ENCODE results near the gene EXOSC7.

EXOSC7 gene

DNA sequence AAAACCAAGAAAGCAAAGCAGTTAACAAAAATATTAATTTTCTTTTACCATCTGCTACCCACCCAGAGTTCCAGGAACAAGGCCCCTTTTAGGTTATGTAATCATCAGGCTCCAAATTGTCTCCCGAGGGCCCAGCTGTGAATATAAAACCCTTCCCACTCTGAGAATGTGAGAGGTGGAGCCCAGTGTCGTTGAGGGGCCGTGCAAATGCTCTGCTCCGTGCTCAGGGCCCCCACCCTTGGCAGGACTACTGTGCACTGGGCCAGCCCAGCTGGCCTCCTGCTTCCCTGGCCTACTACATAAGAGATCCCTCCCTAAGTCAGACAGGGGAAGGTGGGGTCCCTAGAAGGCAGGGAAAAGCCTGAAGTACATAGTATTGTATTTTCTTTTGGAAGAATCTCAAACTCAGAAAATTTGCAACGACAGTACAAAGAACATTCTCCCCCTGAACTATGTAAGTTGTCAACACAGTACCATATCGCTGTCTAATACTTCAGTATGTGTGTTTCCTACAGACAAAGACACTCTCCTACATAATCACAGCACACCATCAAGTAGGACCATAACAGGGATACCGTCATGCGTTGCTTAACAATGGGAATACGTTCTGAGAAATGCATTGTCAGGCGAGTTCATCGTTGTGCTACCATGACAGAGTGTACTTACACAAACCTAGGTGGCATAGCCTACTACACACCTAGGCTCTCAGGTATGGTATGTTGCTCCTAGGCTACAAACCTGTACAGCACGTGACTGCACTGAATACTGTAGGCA is 45.7 kb downstream of the EXOSC7 start:
- ChIA-PET CTCF (no interaction called here), POLR2A (ENCODE audit: low non-redundant PET) (no interaction called here)
- TF ChIP-seq, protein P1, sequence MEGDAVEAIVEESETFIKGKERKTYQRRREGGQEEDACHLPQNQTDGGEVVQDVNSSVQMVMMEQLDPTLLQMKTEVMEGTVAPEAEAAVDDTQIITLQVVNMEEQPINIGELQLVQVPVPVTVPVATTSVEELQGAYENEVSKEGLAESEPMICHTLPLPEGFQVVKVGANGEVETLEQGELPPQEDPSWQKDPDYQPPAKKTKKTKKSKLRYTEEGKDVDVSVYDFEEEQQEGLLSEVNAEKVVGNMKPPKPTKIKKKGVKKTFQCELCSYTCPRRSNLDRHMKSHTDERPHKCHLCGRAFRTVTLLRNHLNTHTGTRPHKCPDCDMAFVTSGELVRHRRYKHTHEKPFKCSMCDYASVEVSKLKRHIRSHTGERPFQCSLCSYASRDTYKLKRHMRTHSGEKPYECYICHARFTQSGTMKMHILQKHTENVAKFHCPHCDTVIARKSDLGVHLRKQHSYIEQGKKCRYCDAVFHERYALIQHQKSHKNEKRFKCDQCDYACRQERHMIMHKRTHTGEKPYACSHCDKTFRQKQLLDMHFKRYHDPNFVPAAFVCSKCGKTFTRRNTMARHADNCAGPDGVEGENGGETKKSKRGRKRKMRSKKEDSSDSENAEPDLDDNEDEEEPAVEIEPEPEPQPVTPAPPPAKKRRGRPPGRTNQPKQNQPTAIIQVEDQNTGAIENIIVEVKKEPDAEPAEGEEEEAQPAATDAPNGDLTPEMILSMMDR (conservative IDR thresholded peaks at IDR 0.05; ENCODE audit: low read depth), result no peak
- H3K27ac ChIP-seq, result no peak overlapping the region
- no peak for DNase-seq (ENCODE audit: low spot score)

DNA sequence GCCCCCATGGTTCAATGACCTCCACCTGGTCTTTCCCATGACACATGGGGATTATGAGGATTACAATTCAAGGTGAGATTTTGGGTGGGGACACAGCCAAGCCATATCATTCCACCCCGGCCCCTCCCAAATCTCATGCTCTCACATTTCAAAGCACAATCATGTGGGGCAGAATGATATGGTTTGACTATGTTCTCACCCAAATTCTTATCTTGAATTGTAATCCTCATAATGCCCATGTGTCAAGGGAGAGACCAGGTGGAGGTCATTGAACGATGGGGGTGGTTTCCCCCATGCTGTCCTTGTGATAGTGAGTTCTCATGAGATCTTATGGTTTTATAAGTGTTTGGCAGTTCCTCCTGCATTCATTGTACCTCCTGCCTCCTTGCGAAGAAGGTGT is 47.6 kb downstream of the EXOSC7 start:
- TF ChIP-seq, protein P1 (conservative IDR thresholded peaks at IDR 0.05; ENCODE audit: low read depth), result no peak

DNA sequence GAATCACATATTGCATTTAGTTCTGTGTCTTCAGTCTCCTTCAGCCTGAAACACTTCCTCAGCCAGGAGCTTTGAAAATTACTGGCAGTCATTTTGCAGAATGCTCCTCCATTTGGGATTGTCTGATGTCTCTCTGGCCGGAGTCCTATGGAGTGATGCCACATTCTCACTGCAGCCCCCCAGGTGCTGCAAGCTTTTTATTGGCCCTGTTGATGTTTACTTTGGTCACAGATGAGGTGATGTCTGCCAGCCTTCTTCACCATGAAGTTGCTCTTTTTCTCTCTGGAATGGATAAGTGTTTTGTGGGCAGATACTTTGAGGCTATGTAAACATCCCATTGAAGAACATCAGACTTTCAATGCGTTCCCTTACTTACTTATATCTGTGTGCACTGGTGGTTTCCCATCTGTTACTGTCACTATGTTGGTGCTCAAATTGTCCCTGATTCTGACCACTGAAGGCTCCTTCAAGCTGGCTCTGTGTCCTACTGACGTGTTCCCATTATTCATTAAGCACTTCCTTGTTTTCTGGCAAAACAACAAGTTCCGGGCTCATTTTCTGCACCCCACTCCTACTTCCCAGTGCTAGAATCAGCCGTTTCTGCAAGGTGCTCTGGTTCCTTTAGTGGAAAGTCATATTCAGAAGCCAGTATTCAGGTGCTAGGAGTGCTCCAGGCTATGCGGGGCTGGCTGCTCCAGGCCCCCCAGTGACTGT is 48.7 kb downstream of the EXOSC7 start:
- TF ChIP-seq, protein P1 (conservative IDR thresholded peaks at IDR 0.05; ENCODE audit: low read depth), result no peak
- POLR2A ChIA-PET (ENCODE audit: low non-redundant PET), result no interaction called here
- no peak overlapping the region for H3K27ac ChIP-seq
- CTCF ChIA-PET, result no interaction called here
- no peak for DNase-seq (ENCODE audit: low spot score)

More for the DNA sequence above, 47.6 kb downstream of the EXOSC7 start:
- H3K27ac ChIP-seq, result no peak overlapping the region
- no peak for DNase-seq (ENCODE audit: low spot score)
- ChIA-PET POLR2A (ENCODE audit: low non-redundant PET) (no interaction called here), CTCF (no interaction called here)

DNA sequence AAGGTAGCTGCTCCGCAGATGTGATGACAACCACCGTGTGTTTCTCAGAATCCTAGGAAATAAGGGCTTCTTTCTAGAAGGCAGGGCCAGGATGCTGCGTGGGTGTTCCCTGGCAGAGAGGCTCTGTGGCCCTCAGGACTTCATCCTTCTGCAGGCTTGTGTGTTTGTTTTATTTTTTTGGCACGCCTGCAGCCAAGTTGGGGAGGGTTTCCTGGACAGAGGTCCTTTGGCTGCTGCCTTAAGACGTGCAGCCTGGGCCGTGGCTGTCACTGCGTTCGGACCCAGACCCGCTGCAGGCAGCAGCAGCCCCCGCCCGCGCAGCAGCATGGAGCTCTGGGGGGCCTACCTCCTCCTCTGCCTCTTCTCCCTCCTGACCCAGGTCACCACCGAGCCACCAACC is 50.0 kb downstream of the EXOSC7 start, which contains the start of gene CLEC3B:
TSS of gene CLEC3B (plus strand) at position 266 of the 400 bp plus-strand sequence. CDS start at position 326, 60 bp downstream.
- ChIA-PET CTCF (no interaction called here), POLR2A (ENCODE audit: low non-redundant PET) (no interaction called here)

DNA sequence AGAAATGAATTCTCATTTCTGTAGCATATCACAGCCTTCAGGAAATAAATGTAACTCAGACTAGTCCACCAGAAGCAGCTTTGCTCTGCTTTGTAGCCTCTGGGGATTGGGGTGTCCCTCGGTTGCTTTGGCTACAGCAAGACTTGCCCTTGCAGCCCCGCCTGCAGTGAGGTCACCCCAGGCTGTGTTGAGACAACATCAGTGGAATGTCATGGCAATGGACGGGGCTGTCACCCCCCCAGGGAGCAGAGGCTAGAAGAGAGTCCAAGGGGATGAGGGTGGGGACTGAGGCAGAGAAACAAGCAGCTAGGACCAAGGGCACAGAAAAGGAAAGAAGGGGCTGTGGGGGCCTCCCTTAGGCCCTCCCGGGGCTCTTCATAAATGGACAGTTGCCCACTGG is 50.9 kb downstream of the EXOSC7 start:
- POLR2A ChIA-PET (ENCODE audit: low non-redundant PET), result no interaction called here
- TF ChIP-seq, protein P1 (conservative IDR thresholded peaks at IDR 0.05; ENCODE audit: low read depth), result no peak
- CTCF ChIA-PET, result no interaction called here
- H3K27ac ChIP-seq, result no peak overlapping the region
- peak; percentile 15 for DNase-seq (ENCODE audit: low spot score)

More for the DNA sequence above, 50.0 kb downstream of the EXOSC7 start, which contains the start of gene CLEC3B:
- no peak within 1 kb of the TSS for H3K27ac ChIP-seq
- no peak for DNase-seq (ENCODE audit: low spot score)
- TF ChIP-seq, protein P1 (conservative IDR thresholded peaks at IDR 0.05; ENCODE audit: low read depth), result no peak

DNA sequence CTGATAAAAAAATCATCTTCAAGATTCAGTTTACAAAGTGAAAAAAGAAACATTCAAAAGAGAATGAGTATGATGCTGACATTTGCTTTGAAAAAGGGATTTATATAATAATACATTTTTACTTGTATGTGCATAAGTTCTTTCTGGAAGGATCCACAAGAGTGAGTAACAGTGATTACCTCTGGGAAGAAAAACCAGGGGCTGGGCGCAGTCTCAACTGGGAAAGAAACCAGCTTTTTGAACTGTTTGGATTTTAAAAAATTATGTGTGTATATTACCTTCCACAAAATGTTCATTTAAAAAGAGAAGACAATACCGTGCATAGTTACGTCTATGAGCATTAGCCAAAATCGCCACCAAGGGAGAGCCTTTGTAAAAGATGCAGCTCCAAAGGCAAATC is 51.4 kb downstream of the EXOSC7 start:
- ChIA-PET POLR2A (ENCODE audit: low non-redundant PET) (no interaction called here), CTCF (no interaction called here)
- TF ChIP-seq, protein P1 (conservative IDR thresholded peaks at IDR 0.05; ENCODE audit: low read depth), result no peak
- no peak for DNase-seq (ENCODE audit: low spot score)
- no peak overlapping the region for H3K27ac ChIP-seq

Data from RWPE1 (cell line).